ENCODE results near the gene RIT2. TPM values are rescaled to one million over a fixed set of nuclear protein-coding genes. Genes with fewer than 3 reads are reported as not detected.

RIT2 gene
- polyA plus RNA-seq, 1 of the 3 experiments (the other 2 are of a cell fraction) = not detected

DNA sequence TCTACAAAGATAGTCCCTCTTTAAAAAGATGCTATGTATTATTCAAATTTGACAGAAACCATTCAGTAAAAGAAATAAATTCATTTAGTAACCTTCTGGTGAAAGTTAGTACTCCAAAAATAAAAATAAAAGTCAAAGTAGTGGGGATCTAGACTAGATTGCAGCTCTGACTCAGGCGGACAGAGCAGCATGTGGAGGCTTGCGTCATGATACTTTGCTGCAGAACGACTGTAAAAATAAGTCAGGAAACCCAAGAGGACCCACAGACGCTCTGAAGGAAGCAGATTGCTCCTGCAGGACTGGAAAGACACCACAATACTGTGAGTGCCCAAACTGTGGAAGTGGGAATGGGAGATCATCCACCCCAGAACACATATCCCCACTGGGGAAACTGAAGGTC is 301.9 kb downstream of the RIT2 start:
- Histone ChIP-seq H3K9me3 (no peaks in the 10 kb centered on the region), H2AFZ (ENCODE audit: low read depth) (no peak overlapping the region), H3K4me3 (ENCODE audit: low read depth in 2 of 2, low read length in 1 of 2) (no peak overlapping the region), H3K27ac (ENCODE audit: low read depth in 2 of 2, low read length in 1 of 2) (no peak overlapping the region), H4K20me1 (ENCODE audit: insufficient read depth) (no peaks in the 10 kb centered on the region), H3K9ac (no peak overlapping the region), H3K36me3 (replicated peaks in 1 of 2; ENCODE audit: control insufficient read depth in 1 of 2, insufficient read depth in 2 of 2, low read length in 1 of 2) (no peaks in the 10 kb centered on the region), H3K9me2 (no peaks in the 10 kb centered on the region), H3F3A (replicated peaks; ENCODE audit: insufficient read depth) (no peaks in the 10 kb centered on the region), H3K4me1 (ENCODE audit: control insufficient read depth in 1 of 2, insufficient read depth in 2 of 2, low read depth in 1 of 2, low read length in 1 of 2) (no peaks in the 10 kb centered on the region), H3K27me3 (ENCODE audit: insufficient read depth) (no peaks in the 10 kb centered on the region), H3K79me2 (ENCODE audit: insufficient read depth) (no peaks in the 10 kb centered on the region), H3K4me2 (no peak overlapping the region)
- 45% methylated on average over 4 of the region's 4 CpGs for WGBS (ENCODE audit: low lambda C conversion rate)
- ChIA-PET CTCF (interaction anchor here (0.9 to 1.1 kb wide), 2 partner anchors 18 to 21 kb away, joined by 3 to 4 read pairs; no protein-coding TSS in a partner anchor), POLR2A (no interaction called here)
- no peak for DNase-seq
- TF ChIP-seq GATA2 (CRISPR knock-in tag; IDR thresholded peaks at IDR 0.05) = no peak
- no peak for TF ChIP-seq YY1 (IDR thresholded peaks at IDR 0.05; ENCODE audit: low read depth)
- no peak for TF ChIP-seq RXRA (IDR thresholded peaks at IDR 0.05; ENCODE audit: borderline replicate concordance, low read depth)
- TF ChIP-seq FOSL2 (IDR thresholded peaks at IDR 0.05; ENCODE audit: borderline replicate concordance, low read depth) = no peak

DNA sequence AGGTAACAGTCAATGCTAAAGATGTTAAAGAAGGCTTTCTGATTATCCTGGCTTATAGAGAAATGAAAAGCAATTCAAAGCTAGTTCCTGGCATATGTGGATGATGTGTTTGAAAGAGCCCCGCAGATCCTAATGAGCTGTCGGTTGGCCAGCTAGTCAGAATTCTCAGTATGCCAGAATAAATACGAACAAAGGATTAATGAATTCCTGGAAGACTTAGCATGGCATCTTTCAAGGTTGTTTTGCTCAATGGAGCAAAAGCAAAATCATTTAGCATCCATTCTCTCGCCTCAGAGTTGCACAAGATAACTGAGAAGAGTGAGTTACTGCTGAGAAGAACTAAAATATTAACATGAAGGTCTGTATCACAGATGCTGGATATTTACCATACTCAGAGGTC is 307.6 kb downstream of the RIT2 start:
- TF ChIP-seq, protein P1, sequence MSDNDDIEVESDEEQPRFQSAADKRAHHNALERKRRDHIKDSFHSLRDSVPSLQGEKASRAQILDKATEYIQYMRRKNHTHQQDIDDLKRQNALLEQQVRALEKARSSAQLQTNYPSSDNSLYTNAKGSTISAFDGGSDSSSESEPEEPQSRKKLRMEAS (IDR thresholded peaks at IDR 0.05; ENCODE audit: low read depth) = no peak
- TF ChIP-seq, protein P2, sequence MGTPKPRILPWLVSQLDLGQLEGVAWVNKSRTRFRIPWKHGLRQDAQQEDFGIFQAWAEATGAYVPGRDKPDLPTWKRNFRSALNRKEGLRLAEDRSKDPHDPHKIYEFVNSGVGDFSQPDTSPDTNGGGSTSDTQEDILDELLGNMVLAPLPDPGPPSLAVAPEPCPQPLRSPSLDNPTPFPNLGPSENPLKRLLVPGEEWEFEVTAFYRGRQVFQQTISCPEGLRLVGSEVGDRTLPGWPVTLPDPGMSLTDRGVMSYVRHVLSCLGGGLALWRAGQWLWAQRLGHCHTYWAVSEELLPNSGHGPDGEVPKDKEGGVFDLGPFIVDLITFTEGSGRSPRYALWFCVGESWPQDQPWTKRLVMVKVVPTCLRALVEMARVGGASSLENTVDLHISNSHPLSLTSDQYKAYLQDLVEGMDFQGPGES (IDR thresholded peaks at IDR 0.05; ENCODE audit: low read depth, low read length) = no peak
- TF ChIP-seq TAF1 (IDR thresholded peaks at IDR 0.05; ENCODE audit: borderline replicate concordance, low read depth, low read length) (no peak), ELF1 (IDR thresholded peaks at IDR 0.05) (no peak), RXRA (IDR thresholded peaks at IDR 0.05; ENCODE audit: borderline replicate concordance, low read depth) (no peak)
- TF ChIP-seq, protein P3, sequence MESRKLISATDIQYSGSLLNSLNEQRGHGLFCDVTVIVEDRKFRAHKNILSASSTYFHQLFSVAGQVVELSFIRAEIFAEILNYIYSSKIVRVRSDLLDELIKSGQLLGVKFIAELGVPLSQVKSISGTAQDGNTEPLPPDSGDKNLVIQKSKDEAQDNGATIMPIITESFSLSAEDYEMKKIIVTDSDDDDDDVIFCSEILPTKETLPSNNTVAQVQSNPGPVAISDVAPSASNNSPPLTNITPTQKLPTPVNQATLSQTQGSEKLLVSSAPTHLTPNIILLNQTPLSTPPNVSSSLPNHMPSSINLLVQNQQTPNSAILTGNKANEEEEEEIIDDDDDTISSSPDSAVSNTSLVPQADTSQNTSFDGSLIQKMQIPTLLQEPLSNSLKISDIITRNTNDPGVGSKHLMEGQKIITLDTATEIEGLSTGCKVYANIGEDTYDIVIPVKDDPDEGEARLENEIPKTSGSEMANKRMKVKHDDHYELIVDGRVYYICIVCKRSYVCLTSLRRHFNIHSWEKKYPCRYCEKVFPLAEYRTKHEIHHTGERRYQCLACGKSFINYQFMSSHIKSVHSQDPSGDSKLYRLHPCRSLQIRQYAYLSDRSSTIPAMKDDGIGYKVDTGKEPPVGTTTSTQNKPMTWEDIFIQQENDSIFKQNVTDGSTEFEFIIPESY (IDR thresholded peaks at IDR 0.05; ENCODE audit: borderline replicate concordance, low read depth) = no peak
- Histone ChIP-seq H4K20me1 (ENCODE audit: insufficient read depth) (no peaks in the 10 kb centered on the region), H3K4me3 (ENCODE audit: low read depth in 2 of 2, low read length in 1 of 2) (no peak overlapping the region), H3K9ac (no peak overlapping the region), H3K27ac (ENCODE audit: low read depth in 2 of 2, low read length in 1 of 2) (no peak overlapping the region), H2AFZ (ENCODE audit: low read depth) (no peak overlapping the region), H3K9me3 (no peaks in the 10 kb centered on the region), H3K27me3 (ENCODE audit: insufficient read depth) (no peaks in the 10 kb centered on the region), H3F3A (replicated peaks; ENCODE audit: insufficient read depth) (no peaks in the 10 kb centered on the region), H3K79me2 (ENCODE audit: insufficient read depth) (no peaks in the 10 kb centered on the region), H3K36me3 (replicated peaks in 1 of 2; ENCODE audit: control insufficient read depth in 1 of 2, insufficient read depth in 2 of 2, low read length in 1 of 2) (no peaks in the 10 kb centered on the region), H3K4me2 (no peak overlapping the region), H3K4me1 (ENCODE audit: control insufficient read depth in 1 of 2, insufficient read depth in 2 of 2, low read depth in 1 of 2, low read length in 1 of 2) (no peaks in the 10 kb centered on the region), H3K9me2 (no peaks in the 10 kb centered on the region)
- POLR2A ChIA-PET = no interaction called here
- no peak for DNase-seq
- WGBS (ENCODE audit: low lambda C conversion rate) = 59% methylated on average over 4 of the region's 4 CpGs
- CTCF ChIA-PET = no interaction called here
